LHCN-M2 (cell line): ENCODE measurements around the gene XPR1. TPM values are rescaled to one million over a fixed set of nuclear protein-coding genes. Genes with fewer than 3 reads are reported as not detected.

ENCODE experiments used
- DNase-seq: peaks from one replicate; pipeline ENCODE4 v3.0.0-alpha.2; 2012; ENCODE audit warnings: low read depth
- total RNA-seq: library from RNA; depleted of rRNA; stranded (reverse); fragments of >200 nt; gene quantifications from 2 replicates; pipeline ENCODE4 v1.2.3, GENCODE V29; 2014; rRNA removed

The XPR1 gene
- total RNA-seq, 1 experiment from 2014 or later: 27.0 TPM

- no peak for DNase-seq
These were observed 297.6 kb downstream of the XPR1 start for GRCh38 chr1:180929389-180929788.

GRCh38 chr1:180930687-180931086, 298.9 kb downstream of the XPR1 start:
- no peak for DNase-seq

- DNase-seq: no peak
These were observed 299.7 kb downstream of the XPR1 start for GRCh38 chr1:180931529-180931928.

- DNase-seq: no peak
These were observed 300.6 kb downstream of the XPR1 start for GRCh38 chr1:180932378-180932777.

- DNase-seq: no peak
These were observed 301.3 kb downstream of the XPR1 start for GRCh38 chr1:180933141-180933540.

- DNase-seq: no peak
These were observed 302.7 kb downstream of the XPR1 start for GRCh38 chr1:180934563-180934962.

- no peak for DNase-seq
These were observed 303.7 kb downstream of the XPR1 start for GRCh38 chr1:180935326-180936109.

GRCh38 chr1:180936110-180937011, 304.5 kb downstream of the XPR1 start:
- DNase-seq: no peak

- DNase-seq: no peak
These were observed 305.2 kb downstream of the XPR1 start for GRCh38 chr1:180937012-180937372.

GRCh38 chr1:180937624-180938225, 305.9 kb downstream of the XPR1 start:
- DNase-seq: no peak

- DNase-seq: no peak
These were observed 307.4 kb downstream of the XPR1 start for GRCh38 chr1:180939073-180939710.

- no peak for DNase-seq
These were observed 307.9 kb downstream of the XPR1 start for GRCh38 chr1:180939711-180940103.

Other genes with a start within 250 kb of the XPR1 start
- gene ACBD6, start 129.4 kb upstream of the XPR1 start, total RNA-seq: 55.2 and 57.2 TPM in 2 replicates
- gene OVAAL, start 73.1 kb upstream of the XPR1 start, total RNA-seq: 0.11 TPM in 1 of 2 replicates, not detected in the other